Measurements from ENCODE around the gene TMEM52.
"Not testable (repeated sequence)": the region's sequence is repeated elsewhere in the genome, so short reads cannot be mapped to it uniquely, and the experiment has no call there.

Gene TMEM52

GRCh38 chr1:1893291-1893985 is 25.6 kb downstream of the TMEM52 start:
- DNase-seq, result no peak

- DNase-seq, result no peak
Observed at GRCh38 chr1:1892763-1893120, 26.3 kb downstream of the TMEM52 start.

DNA sequence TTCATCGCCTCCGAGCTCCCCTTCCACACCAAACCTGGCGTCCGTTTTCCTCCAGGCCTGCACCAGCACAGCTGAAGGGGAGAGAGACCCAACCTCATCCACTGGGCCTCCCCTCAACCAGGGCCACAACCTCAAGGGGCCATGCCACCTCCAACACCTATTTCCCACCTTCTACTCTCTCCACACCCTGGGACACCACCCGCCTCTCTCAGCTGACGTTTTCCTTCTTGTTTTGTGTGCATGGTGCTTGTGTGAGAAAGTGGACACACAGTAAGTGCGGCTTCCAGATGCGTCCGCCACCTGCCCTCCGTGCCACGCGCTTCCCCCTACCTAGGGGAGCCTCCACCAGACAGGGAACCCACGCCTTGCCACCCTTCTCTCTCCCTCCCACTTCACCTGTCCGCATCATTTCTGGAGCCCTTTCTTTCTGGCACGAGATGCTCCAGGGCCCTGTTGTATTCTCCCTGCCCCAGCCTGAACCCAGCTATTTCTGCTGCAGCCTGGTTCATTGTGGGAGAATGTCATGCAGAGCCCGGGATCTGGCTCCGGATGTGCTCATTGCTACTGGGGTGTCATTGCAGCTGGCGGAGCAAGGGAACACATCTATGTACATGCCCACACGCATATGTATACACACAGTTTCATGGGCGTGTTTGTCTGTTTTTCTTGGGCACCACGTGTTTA is 26.9 kb downstream of the TMEM52 start:
- no peak for DNase-seq

DNA sequence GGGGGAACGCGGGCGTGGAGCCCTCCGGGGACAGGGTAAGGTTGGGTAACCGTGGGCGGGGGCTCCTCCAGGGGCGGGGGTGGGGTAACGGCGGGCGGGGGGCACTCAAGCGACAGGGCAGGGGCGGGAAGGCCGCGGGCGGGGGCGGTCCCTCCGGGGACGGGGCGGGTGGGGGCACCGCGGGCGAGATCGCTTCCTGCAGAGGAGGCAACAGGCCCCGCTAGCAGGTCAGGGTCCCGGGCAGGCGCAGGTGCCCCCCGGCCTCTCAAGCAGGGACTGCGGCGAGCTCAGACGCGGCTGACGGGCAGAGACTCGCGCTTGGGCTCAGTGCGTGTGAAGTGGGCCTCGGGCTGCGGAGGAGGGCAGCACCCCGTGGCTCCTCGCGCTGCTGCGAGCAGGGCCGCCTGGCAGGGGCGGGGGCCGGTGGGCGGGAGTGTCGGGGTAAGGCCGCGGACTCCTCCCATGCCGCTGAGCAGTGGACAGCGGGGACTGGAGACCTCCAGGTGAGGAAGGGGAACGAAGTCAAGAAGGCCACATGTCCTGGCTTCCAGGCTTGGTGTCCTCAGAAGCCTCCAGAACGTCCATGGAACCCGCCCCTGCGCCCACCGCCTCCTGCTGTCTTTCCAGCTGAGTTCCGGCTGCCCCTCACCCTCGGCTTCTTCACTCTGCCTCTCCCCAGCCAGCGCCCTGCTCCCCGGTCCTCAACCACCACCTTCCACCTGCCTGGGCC is 27.6 kb downstream of the TMEM52 start:
- peak; percentile 73 for DNase-seq

- peak; percentile 86 for DNase-seq
Observed at GRCh38 chr1:1890506-1891348, 28.4 kb downstream of the TMEM52 start, which contains the start of gene GNB1. TSS of gene GNB1 (minus strand) at chr1:1891087. CDS start at chr1:1825453, 65,634 bp downstream.

- DNase-seq, result no peak
Observed at GRCh38 chr1:1889847-1890505, 29.1 kb downstream of the TMEM52 start.

DNA sequence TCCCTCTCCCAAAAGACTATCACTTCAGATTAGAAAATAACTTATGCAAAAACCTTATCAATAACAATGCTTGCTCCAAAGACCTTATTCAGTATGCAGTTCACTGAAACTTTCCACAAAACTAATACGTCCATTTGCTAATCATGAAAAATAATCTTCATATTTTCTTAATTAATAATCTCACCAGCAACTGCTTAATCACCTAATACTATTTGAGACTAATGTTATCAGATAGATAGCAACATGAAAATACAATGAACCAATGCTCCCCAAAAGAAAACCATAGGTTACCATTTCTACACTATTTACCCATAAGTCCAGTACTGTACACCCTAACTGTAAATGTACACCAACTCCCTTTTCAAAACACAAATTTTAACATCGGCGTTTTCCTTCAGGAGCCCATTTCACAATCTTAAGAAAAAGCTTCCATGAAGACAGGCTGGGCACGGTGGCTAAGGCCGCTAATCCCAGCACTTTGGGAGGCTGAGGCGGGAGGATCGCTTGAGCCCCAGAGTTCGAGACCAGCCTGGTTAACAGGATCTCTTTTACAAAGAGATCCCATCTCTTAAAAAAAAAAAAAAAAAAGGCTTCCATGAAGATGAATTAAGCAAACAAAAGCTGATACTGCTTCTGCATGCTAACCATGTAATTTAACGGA is 29.9 kb downstream of the TMEM52 start:
- no peak for DNase-seq

DNA sequence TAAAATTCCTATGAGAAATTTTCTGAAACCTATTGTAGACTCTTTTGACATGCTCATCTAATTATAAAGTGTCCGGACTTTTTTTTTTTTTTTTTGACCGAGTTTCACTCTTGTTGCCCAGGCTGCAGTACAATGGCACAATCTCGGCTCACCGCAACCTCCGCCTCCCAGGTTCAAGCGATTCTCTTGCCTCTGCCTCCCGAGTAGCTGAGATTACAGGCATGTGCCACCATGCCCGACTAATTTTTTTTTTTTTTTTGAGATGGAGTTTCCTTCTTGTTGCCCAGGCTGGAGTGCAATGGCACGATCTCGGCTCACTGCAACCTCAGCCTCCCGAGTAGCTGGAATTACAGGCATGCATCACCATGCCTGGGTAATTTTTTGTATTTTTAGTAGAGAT is 35.2 kb downstream of the TMEM52 start:
- not testable (repeated sequence) for DNase-seq

GRCh38 chr1:1883092-1883873 is 35.8 kb downstream of the TMEM52 start:
- DNase-seq, result no peak

- DNase-seq, result no peak
Observed at GRCh38 chr1:1881727-1882126, 37.4 kb downstream of the TMEM52 start.

- no peak for DNase-seq
Observed at GRCh38 chr1:1880617-1881312, 38.3 kb downstream of the TMEM52 start.

- no peak for DNase-seq
Observed at GRCh38 chr1:1879942-1880341, 39.1 kb downstream of the TMEM52 start.

- no peak for DNase-seq
Observed at GRCh38 chr1:1877865-1878436, 41.1 kb downstream of the TMEM52 start.

- DNase-seq, result no peak
Observed at GRCh38 chr1:1876335-1876930, 42.6 kb downstream of the TMEM52 start.

- DNase-seq, result no peak
Observed at GRCh38 chr1:1875932-1876331, 43.1 kb downstream of the TMEM52 start.

DNA sequence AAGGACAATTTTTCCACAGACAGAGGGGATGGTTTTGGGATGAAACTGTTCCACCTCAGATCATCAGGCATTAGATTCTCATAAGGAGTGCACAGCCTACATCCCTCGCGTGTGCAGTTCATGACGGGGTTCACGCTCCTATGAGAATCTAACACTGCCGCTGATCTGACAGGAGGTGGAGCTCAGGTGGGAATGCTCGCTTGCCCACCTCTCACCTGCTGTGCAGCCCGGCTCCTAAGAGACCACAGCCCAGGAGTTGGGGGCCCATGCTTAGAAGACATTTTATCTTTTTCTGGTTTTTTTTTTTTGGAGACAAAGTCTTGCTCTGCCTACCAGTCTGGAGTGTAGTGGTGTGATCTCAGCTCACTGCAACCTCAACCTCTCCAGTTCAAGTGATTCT is 44.2 kb downstream of the TMEM52 start:
- no peak for DNase-seq

DNA sequence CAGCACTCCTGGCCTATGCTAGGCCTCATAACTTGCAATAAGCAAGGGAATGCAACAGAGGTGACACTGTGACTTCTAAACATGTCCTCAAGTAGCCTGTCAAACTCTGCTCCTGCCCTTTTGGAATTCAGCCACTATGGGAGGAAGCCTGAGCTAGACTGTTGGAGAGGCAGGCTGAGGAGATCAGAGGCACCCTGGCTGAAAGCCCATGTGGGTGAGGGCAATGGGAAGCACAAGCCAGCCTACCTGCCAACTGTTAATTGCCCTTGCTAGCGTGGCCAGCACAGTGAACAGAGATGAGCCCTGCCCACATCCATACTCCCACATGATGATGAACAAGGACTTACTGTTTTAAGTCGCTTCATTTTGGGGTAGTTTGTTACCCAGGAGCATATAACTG is 45.9 kb downstream of the TMEM52 start:
- no peak for DNase-seq

- no peak for DNase-seq
Observed at GRCh38 chr1:1872329-1872994, 46.6 kb downstream of the TMEM52 start.

DNA sequence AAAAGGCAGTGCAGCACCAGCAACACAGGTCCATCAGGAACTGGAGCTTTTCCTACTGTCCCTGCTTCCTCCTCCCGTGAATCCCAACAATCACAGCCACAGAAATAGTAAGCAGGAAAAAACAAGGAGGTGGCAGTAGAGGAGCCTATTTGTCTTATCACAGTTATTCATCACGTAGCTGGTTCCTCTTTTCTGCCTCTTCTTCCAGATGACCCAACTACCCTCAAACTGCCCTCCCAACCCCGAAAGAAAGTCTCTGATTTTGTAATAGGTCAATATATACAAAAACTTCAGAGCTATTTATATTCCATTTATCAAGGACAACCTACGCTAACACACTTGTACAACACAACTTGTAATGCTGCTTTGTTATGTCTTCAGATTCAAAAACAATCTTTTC is 49.6 kb downstream of the TMEM52 start:
- DNase-seq, result no peak
